CD4-positive, alpha-beta T cell (primary cell): Measurements from ENCODE around the gene TUT7. TPM values are rescaled to one million over a fixed set of nuclear protein-coding genes. Genes with fewer than 3 reads are reported as not detected.
A peak's percentile ranks its signal among the peaks of the same experiment; 100 is the strongest.

Experiments
- ATAC-seq: fragments of 200-7000 bp; cut with Tn5 transposase; one replicate; pipeline ENCODE4 v1.10.0; 2022; ENCODE audit warnings: mild to moderate bottlenecking; ENCODE audit not compliant: poor library complexity
- CTCF ChIA-PET: fragments of 350-600 bp; sonication (Branson Sonifier 250); formaldehyde crosslinking; loops from one replicate; lab custom pipeline; 2021; ENCODE audit warnings: antibody characterized with exemption, inconsistent platforms; lab: Charles Lee
- POLR2A ChIA-PET: fragments of 350-600 bp; sonication (Branson Sonifier 250); formaldehyde crosslinking; loops from one replicate; lab custom pipeline; 2021; ENCODE audit warnings: antibody characterized with exemption, inconsistent platforms; lab: Charles Lee
- DNase-seq, 14 experiments: peaks; one replicate each; pipeline ENCODE4 v3.0.0-alpha.2; 2013 to 2020; ENCODE audit warnings: mixed read lengths in 2 of 14
- H3K27ac ChIP-seq, 2 donors: one replicate each; pipeline versions ENCODE4 v1.5.1 to v1.7.0; 2013; ENCODE audit warnings: low read length in 2 of 2, low read depth in 1 of 2, mild to moderate bottlenecking in 1 of 2
- H3K27me3 ChIP-seq, 2 experiments: 1 replicate in 1 of 2; 2 replicates in 1 of 2; pipeline versions ENCODE4 v1.6.1 to v1.7.0; 2013; ENCODE audit warnings: low read length in 2 of 2, control low read depth in 1 of 2, mild to moderate bottlenecking in 1 of 2, moderate library complexity in 1 of 2; ENCODE audit not compliant: insufficient read depth in 2 of 2, control insufficient read depth in 1 of 2
- H3K36me3 ChIP-seq: one replicate; pipeline ENCODE4 v1.6.1; 2013; ENCODE audit warnings: low read length, control low read depth; ENCODE audit not compliant: insufficient read depth
- H3K4me1 ChIP-seq: one replicate; pipeline ENCODE4 v1.6.1; 2013; ENCODE audit warnings: low read length, control low read depth; ENCODE audit not compliant: insufficient read depth
- H3K4me3 ChIP-seq: one replicate; pipeline ENCODE4 v1.5.1; 2013; ENCODE audit warnings: mild to moderate bottlenecking, low read length, moderate library complexity
- H3K9me3 ChIP-seq, 2 experiments: 1 replicate in 1 of 2; 2 replicates in 1 of 2; pipeline versions ENCODE4 v1.6.1 to v1.7.0; 2013; ENCODE audit warnings: low read length in 2 of 2, mild to moderate bottlenecking in 2 of 2, control low read depth in 1 of 2, moderate library complexity in 1 of 2; ENCODE audit not compliant: control insufficient read depth in 1 of 2, insufficient read depth in 1 of 2
- H3K27ac Mint-ChIP-seq: one replicate; pipeline ENCODE4 v1.8.0; 2020; ENCODE audit warnings: mixed read lengths
- H3K27me3 Mint-ChIP-seq: one replicate; pipeline ENCODE4 v1.8.0; 2021; ENCODE audit warnings: mixed read lengths
- H3K36me3 Mint-ChIP-seq: one replicate; pipeline ENCODE4 v1.8.0; 2021; ENCODE audit warnings: low read depth, mixed read lengths
- H3K4me1 Mint-ChIP-seq: one replicate; pipeline ENCODE4 v1.8.0; 2021; ENCODE audit warnings: low read depth, mixed read lengths
- H3K4me3 Mint-ChIP-seq: one replicate; pipeline ENCODE4 v1.8.0; 2020; ENCODE audit warnings: mild to moderate bottlenecking, mixed read lengths
- H3K9me3 Mint-ChIP-seq: one replicate; pipeline ENCODE4 v1.8.0; 2020; ENCODE audit warnings: mixed read lengths
- CTCF ChIP-seq: fragments of 200-600 bp; IDR thresholded peaks from one replicate; pipeline ENCODE4 v1.8.0; 2022; ENCODE audit warnings: antibody characterized with exemption, mild to moderate bottlenecking
- intact Hi-C, 2 experiments: fragments of 100-400 bp; cut with DNase I in 1 of 2; cut with micrococcal nuclease in 1 of 2; formaldehyde crosslinking; loops; one replicate each; pipeline versions ENCODE4 v1.15.1 to v1.9.0; 2023 to 2025; cut with DNase I, micrococcal nuclease
- total RNA-seq, 174 experiments: library from RNA in 2 of 174; stranded (reverse) in 2 of 174; gene quantifications; one replicate each; pipeline ENCODE4 v1.2.3 and lab custom pipeline; 2021 to 2026

TUT7 gene
- total RNA-seq, 2 experiments from 2014 or later = 51.9 to 53.8 TPM

- Histone ChIP-seq H3K9me3 (no peaks in the 10 kb centered on the region), H3K4me3 (no peak overlapping the region), H3K27me3 (no peaks in the 10 kb centered on the region), H3K36me3 (peaks cover 50% of the 10 kb centered on the region), H3K27ac (no peak overlapping the region), H3K4me1 (no peaks in the 10 kb centered on the region)
- no peaks in the 10 kb centered on the region for H3K27me3 Mint-ChIP-seq
- peaks cover 43% of the 10 kb centered on the region for H3K4me1 Mint-ChIP-seq
- intact Hi-C loops = no loop called here
- ChIA-PET CTCF (no interaction called here), POLR2A (no interaction called here)
- H3K27ac Mint-ChIP-seq = no peak overlapping the region
- no peak overlapping the region for H3K4me3 Mint-ChIP-seq
- ATAC-seq (no peak), DNase-seq (no peak)
- H3K36me3 Mint-ChIP-seq = peaks cover 100% of the 10 kb centered on the region
- H3K9me3 Mint-ChIP-seq = no peaks in the 10 kb centered on the region
- TF ChIP-seq CTCF = no peak
These were observed 18.2 kb downstream of the TUT7 start for GRCh38 chr9:86336058-86336457.

GRCh38 chr9:86333651-86334050 lies 20.6 kb downstream of the TUT7 start:
- Mint-ChIP-seq H3K27ac (no peak overlapping the region), H3K27me3 (no peaks in the 10 kb centered on the region), H3K4me1 (peaks cover 31% of the 10 kb centered on the region), H3K36me3 (peaks cover 88% of the 10 kb centered on the region), H3K9me3 (no peaks in the 10 kb centered on the region), H3K4me3 (no peak overlapping the region)
- ChIA-PET POLR2A (interaction anchor here (1.0 to 2.0 kb wide), 2 partner anchors 23 to 51 kb away, joined by 3 to 5 read pairs; partner anchors contain the start of gene ISCA1), CTCF (no interaction called here)
- no peak for TF ChIP-seq CTCF
- Histone ChIP-seq H3K4me3 (no peak overlapping the region), H3K36me3 (peaks cover 58% of the 10 kb centered on the region), H3K4me1 (no peaks in the 10 kb centered on the region), H3K9me3 (no peaks in the 10 kb centered on the region), H3K27me3 (no peaks in the 10 kb centered on the region), H3K27ac (no peak overlapping the region)
- ATAC-seq (no peak), DNase-seq (no peak)
- intact Hi-C loops = no loop called here

- peak overlapping the region; percentile 2 for H3K27ac Mint-ChIP-seq
- POLR2A ChIA-PET = interaction anchor here (1.0 kb wide), 1 partner anchor 22 kb away, joined by 3 read pairs; no protein-coding TSS in a partner anchor
These were observed 24.0 kb downstream of the TUT7 start for GRCh38 chr9:86330186-86330585.

More at GRCh38 chr9:86330186-86330585, 24.0 kb downstream of the TUT7 start:
- Mint-ChIP-seq H3K27me3 (no peaks in the 10 kb centered on the region), H3K4me3 (no peak overlapping the region), H3K9me3 (no peaks in the 10 kb centered on the region), H3K36me3 (peaks cover 85% of the 10 kb centered on the region), H3K4me1 (peaks cover 7% of the 10 kb centered on the region)
- Histone ChIP-seq H3K9me3 (no peaks in the 10 kb centered on the region), H3K4me3 (no peak overlapping the region), H3K27me3 (no peaks in the 10 kb centered on the region), H3K4me1 (no peaks in the 10 kb centered on the region), H3K36me3 (peaks cover 64% of the 10 kb centered on the region), H3K27ac (no peak overlapping the region)
- intact Hi-C loops = no loop called here
- no peak for TF ChIP-seq CTCF
- DNase-seq = no peak
- no peak for ATAC-seq
- CTCF ChIA-PET = no interaction called here
